T47D (cell line): Measurements from ENCODE around the gene ARGLU1.

Source experiments
- DNase-seq, 2 experiments: peaks; one replicate each; pipeline versions ENCODE4 v3.0.0 to v3.0.0-alpha.2; 2011 to 2012; ENCODE audit warnings: low read depth in 1 of 2, low spot score in 1 of 2
- JUND ChIP-seq: IDR thresholded peaks from 2 replicates; pipeline ENCODE4 v1.6.1; 2012; ENCODE audit warnings: low read depth
- in situ Hi-C: cut with HindIII; loops from 2 replicates; pipeline ENCODE4 v1.10.0; 2016; ENCODE audit warnings: low sequenced_read_pairs, low pct_unique_long_range_greater_than_20kb

ARGLU1 gene

DNA sequence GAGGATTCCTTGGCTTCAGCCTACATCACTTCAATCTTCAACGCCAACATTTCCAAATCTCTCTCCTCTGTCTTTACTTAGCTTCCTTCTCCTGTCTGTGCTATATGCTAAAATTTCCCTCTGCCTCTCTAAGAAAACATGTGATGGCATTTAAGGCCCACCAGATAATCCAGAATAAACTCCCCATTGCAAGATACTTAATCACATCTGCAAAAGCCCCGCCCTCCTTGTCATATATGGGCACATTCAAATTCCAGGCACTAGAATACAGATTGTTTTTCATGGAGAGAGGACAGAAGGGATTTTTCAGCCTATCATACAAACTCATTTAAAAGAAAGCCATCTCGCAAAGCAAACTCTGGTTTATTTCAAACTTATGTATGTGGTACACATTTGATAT is 16.2 kb downstream of the ARGLU1 start:
- in situ Hi-C loops: no loop called here
- no peak for TF ChIP-seq JUND
- no peak for DNase-seq

DNA sequence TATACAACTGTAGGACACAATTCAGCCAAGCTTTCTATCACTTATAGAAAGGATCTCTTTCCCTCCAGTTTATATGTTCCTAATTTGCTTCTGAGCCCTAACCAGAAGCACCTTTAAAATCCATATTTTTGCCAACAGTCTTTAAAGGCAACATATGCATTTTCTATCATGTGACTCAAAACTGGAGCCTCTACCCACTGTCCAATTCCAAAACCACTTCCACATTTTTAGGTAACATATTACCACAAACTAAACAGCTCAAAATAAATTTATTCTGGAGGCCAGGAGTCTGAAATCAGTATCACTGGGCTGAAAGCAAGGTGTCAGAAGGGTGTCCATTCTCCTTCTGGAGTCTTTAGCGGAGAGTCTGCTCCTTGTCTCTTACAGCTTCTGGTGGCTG is 16.6 kb downstream of the ARGLU1 start:
- no peak for DNase-seq
- TF ChIP-seq JUND: no peak
- in situ Hi-C loops: no loop called here

DNA sequence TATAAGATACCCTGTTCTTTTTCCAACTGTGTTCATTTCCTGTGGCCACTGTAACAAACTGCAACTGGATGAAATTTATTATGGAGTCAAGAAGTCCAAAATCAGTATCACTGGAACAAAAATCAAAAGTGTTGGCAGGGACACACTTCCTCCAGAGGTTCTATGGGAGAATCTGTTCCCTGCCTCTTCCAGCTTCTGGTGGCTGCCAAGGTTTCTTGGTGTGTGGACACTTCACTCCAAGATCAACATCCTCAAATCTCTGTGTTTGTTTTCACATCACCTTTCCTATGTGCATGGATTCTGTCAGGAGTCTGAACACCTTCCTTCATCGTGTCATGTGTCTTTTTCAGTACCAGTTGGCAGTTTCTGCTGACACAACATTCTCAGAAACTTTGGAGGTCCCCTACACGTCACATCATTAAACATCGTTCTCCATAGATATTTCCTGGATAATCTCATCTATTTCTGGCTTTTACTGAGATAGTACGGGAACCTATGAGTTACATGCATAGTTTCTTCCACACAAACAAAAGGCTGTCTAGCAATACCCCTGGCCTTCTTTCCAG is 17.3 kb downstream of the ARGLU1 start:
- no peak for DNase-seq
- in situ Hi-C loops: no loop called here
- no peak for TF ChIP-seq JUND

DNA sequence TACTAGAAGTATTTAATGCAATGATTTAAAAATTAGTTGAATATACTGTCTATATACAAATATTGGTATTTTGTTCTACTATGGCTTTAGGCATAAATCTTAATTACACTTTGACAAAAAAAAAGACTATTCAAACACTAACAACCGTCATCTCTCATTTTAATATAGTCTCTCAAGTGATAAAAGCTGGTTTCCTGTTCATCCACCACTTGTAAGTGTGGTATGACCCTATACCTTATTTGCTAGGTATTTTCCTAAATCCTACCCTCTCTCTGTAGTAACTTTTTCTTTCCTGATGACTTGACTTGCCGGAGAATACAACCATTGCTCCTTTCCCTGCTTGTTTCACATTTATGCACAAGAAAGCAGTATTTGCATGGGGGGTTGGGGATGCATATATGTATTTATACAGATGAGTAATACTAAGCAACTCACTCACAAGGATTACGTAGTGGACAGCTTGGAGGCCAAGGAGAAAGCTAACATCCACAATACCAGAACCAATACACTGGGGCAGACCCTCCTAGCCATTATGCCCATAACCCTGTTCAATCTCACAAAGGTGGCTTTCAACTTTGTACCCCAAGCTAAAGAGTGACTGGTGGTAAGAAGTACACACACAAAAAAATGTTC is 19.8 kb downstream of the ARGLU1 start:
- no peak for DNase-seq
- TF ChIP-seq JUND: no peak
- in situ Hi-C loops: no loop called here

DNA sequence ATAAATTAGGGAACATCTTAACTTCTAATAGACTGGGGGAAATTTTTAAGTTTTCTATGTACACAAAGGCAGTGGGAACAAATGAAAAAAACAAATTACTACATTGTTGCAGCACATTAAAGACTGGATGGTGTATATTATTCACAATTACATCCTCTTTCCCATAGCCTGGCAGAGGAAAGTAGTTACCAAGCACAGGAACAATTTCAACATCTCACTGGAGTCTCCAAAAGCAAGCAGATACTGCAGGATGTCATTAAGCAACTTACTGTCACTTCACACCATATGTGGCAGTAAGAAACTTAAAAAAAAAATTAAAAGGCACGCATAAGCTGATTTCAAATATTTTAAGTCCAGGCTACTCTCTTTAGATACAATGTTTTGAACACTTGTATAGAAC is 26.1 kb downstream of the ARGLU1 start:
- TF ChIP-seq JUND: no peak
- in situ Hi-C loops: no loop called here

DNA sequence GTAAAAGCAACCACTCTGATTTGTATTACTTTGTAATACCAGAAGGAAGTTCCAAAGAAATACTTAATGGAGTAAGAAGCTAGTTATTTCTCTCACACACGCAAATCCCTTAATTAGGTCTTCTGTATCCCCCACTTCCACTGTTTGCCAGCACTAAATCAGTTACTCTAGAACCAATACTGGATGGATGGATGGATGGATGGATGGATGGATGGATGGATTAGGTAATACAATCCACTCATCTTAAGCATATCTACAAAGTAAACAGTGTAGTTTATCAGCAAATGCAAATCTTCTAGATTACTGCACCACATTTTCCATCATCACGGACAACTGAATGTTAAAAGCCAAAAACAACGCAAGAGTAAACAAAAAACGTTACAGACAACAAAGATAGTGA is 27.3 kb downstream of the ARGLU1 start:
- DNase-seq: no peak
- in situ Hi-C loops: no loop called here
- TF ChIP-seq JUND: no peak

More for the DNA sequence above, 26.1 kb downstream of the ARGLU1 start:
- no peak for DNase-seq

DNA sequence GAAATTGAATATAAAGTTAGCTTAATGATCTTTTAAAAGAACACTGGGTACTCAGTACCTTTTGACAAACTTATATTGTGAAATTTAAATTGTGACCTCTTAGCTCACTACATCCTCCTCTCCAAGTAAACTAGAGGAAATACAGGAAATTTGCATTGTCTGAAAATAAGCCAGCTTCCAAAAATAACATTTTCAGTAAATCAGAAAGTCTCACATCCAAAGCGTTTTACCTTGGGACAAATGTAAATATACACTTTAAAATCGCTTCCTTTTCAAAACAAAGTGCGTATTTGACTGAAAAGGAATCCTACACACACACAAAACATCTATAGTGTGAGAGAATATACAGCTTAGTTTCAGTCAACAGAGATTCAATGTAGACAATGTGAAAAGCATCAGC is 30.4 kb downstream of the ARGLU1 start:
- no peak for DNase-seq
- TF ChIP-seq JUND: no peak
- in situ Hi-C loops: no loop called here

DNA sequence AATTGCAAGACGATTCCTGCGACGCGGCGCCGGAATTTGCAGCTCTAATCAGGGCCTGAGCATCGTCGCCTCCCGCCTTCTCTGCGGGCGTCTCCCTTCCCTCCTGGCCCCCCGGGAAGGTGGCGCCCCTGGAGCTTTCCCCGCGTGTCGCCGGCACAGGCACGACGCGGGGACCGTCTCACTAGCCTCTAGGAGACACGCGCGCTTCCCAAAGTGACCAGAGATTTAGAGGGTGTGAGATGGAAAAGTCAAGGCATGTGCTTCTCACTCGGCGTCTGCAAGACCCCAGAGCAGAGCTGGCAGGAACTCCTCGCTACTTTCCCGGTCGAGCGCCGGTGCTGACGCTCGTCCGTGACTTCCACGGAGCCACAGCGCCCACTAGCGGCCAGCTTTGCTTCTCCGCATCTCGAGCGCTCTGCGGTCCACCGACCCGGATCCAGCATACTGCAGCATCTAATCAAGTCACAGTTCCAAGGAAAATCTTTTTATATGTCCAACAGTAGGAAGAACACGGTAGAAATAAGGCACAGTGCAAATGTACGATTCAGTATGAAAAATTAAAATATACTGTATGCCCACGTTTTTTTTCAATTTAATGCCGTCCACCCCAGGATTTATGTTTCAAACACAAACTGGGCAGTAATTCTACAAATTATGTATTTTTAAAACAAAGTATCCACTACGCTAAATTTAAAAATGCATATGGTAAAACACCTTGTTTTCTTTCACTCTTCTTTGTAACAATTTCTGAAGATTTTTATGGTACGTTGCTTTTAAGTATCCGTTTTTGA is 31.5 kb downstream of the ARGLU1 start:
- peak; percentile 69 to 79 for DNase-seq
- TF ChIP-seq JUND: no peak
- in situ Hi-C loops: no loop called here

DNA sequence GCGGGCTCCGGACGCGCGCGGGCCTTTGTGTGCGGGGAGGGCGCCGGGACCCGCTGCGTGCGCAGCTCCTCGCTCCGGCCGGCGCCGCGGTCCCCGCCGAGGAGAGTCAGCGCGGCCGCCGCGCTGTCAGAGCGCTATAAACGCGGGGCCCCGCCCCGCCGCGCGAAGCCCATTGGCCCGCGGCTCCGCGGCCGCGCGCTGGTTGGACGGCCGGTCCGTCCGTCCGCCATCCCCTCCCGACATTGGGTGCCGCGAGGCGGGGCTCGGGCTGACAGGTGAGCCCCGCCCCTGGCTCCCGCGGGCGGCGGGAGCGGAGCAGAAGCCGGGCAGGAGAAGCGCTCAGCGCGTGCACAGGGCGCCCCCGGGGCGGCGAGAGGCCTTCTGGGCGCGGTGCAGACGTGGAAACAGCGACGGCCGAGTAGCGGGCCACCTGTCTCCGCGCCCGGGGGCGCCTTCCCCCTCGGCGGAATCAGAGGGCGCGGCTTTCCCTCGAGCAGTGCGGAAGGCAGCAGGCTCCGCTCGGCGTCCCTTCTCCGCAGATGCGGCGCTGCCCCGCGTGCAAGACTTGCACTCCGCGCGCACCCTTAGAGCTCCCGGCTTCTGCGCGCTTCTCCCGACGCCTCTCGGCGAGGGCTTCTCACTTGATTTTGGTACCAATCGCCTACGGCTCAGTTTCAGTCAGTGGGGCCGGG is 32.2 kb downstream of the ARGLU1 start, which contains the start of gene EFNB2:
TSS of gene EFNB2 (minus strand) at position 111 of the 692 bp plus-strand sequence. CDS start 698 bp downstream, outside the sequence.
- DNase-seq: peak; percentile 94 to 96
- in situ Hi-C loops: no loop called here
- no peak for TF ChIP-seq JUND

DNA sequence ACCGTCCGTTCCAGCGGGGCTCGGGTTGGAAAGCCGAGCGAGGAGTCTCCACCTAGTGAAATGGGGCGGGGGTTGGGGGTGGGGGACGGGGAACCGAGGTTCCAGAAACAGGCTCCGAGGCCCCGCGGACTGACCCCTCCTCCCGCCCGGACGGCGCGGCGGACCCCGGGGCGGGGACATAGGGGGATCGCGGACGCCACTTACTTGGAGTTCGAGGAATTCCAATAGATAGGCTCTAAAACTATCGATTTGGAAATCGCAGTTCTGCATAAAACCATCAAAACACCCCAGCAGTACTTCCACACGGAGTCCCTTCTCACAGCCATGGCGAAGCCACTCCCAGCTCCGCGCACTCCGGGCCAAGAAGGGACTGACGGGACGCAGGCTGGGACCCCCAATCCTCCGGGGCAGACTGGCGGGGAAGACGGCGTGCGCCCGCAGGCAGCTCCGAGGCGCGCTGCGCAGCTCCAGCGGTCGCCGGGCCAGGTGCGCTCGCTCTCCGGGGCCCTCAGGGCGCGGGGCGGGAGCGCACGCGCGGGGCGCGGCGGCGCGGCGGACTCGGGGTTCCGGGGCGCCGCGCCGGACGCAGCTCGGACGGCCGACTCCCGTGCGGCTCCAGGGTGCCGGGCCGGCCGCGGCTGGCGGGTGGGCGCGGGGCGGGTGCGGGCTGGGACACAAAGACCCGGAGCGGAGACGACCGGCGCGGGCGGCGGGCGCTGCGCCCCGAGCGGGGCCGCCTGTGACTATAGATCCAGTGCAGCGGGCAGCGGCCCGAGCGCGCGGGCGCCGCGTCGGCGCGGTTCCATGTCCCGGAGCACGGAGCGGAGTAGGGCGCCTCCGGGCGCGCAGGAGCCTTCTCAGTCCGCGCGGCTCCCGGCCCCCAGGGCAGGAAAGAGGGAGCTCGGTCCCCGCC is 33.0 kb downstream of the ARGLU1 start:
- no peak for TF ChIP-seq JUND
- in situ Hi-C loops: no loop called here
- DNase-seq: peak; percentile 5 to 25

DNA sequence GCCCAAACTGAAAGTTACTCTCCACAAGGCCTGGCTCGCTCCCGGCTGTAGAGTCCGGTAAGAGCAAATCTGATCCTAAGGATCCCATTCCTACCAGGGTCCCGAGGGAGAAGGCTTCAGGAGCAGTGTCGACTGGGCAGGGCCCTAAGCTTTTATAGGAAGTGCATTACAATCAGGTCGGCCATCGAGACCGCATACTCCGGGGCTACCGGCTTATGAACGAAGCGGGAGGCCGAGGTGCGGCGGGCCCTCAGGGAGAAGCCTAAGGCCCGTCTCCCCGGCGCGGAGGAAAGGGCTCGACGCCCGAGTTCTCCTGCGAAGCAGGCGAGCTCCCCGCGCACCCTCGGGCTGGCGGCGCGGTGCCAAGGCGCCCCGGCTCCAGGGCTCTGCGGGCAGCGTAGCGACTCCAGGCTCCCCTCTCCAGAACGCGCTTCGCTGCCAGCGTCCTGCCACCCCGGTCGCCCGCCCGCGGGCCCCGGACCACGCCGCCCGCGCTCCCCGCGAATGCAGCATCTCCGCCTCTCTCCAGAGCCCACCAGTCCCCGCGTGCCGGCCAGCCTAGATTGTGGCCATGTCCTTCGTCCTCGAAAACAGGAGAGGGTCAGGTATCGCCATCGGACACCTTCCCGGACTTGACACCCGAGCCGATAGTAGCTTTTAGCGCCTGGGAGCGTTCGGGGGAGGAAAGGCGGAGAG is 33.8 kb downstream of the ARGLU1 start:
- no peak for TF ChIP-seq JUND
- peak; percentile 41 to 44 for DNase-seq
- in situ Hi-C loops: no loop called here
